Fibroblast of lung (primary cell): ENCODE data around the gene MBOAT1. TPM values are rescaled to one million over a fixed set of nuclear protein-coding genes. Genes with fewer than 3 reads are reported as not detected.

ENCODE experiments used
- DNase-seq, 2 donors: peaks; one replicate each; pipeline versions ENCODE4 v3.0.0 to v3.0.0-alpha.2; 2010; ENCODE audit warnings: low read depth in 2 of 2
- H2AFZ ChIP-seq: 2 replicates; pipeline ENCODE4 v1.5.1; 2012; ENCODE audit warnings: low read length, control low read depth, inconsistent platforms
- H3K27ac ChIP-seq: 2 replicates; pipeline ENCODE4 v1.5.1; 2011; ENCODE audit warnings: low read length, control low read depth; ENCODE audit not compliant: insufficient read depth
- H3K27me3 ChIP-seq: 2 replicates; pipeline ENCODE4 v1.5.1; 2011; ENCODE audit warnings: mild to moderate bottlenecking, low read length; ENCODE audit not compliant: control insufficient read depth, insufficient read depth
- H3K36me3 ChIP-seq: 2 replicates; pipeline ENCODE4 v1.5.1; 2011; ENCODE audit warnings: low read length; ENCODE audit not compliant: control insufficient read depth, insufficient read depth
- H3K4me1 ChIP-seq: 2 replicates; pipeline ENCODE4 v1.5.1; 2011; ENCODE audit warnings: low read length; ENCODE audit not compliant: control insufficient read depth, insufficient read depth; ENCODE audit errors: extremely low read depth
- H3K4me2 ChIP-seq: 2 replicates; pipeline ENCODE4 v1.5.1; 2011; ENCODE audit warnings: low read length, control low read depth; ENCODE audit not compliant: insufficient read depth; ENCODE audit errors: extremely low read depth
- H3K4me3 ChIP-seq, 4 experiments: fragments of 200-600 bp in 1 of 4; sonication (generic) in 1 of 4; replicated peaks in 1 of 4; 2 replicates each; pipeline ENCODE4 v1.5.1; 2011 to 2016; ENCODE audit warnings: low read length in 4 of 4, low read depth in 3 of 4, mild to moderate bottlenecking in 3 of 4, control low read depth in 2 of 4, inconsistent platforms in 1 of 4, mixed read lengths in 1 of 4; ENCODE audit not compliant: insufficient read depth in 1 of 4; ENCODE audit errors: control extremely low read depth in 1 of 4
- H3K79me2 ChIP-seq: 2 replicates; pipeline ENCODE4 v1.5.1; 2012; ENCODE audit warnings: mild to moderate bottlenecking, low read length, inconsistent platforms; ENCODE audit not compliant: control insufficient read depth, insufficient read depth
- H3K9ac ChIP-seq: 2 replicates; pipeline ENCODE4 v1.5.1; 2011; ENCODE audit warnings: mild to moderate bottlenecking, low read length, control low read depth; ENCODE audit not compliant: insufficient read depth
- H3K9me3 ChIP-seq: 2 replicates; pipeline ENCODE4 v1.5.1; 2012; ENCODE audit warnings: low read depth, low read length; ENCODE audit not compliant: control insufficient read depth, insufficient read depth
- H4K20me1 ChIP-seq: 2 replicates; pipeline ENCODE4 v1.5.1; 2011; ENCODE audit warnings: low read length; ENCODE audit not compliant: control insufficient read depth, insufficient read depth; ENCODE audit errors: extremely low read depth
- EZH2 ChIP-seq: IDR thresholded peaks from 2 replicates; pipeline ENCODE4 v1.5.1; 2012; ENCODE audit warnings: low read length, control low read depth, mild to moderate bottlenecking; ENCODE audit errors: missing control alignments
- polyA plus RNA-seq, 2 donors: library from polyadenylated mRNA; depleted of rRNA in 1 of 2; stranded (reverse) in 1 of 2; unstranded in 1 of 2; fragments of >200 nt; gene quantifications; 2 replicates each; pipeline ENCODE4 v1.2.1, GENCODE V29; 2011 to 2012; ENCODE audit warnings: missing spikeins in 1 of 2
- total RNA-seq: library from RNA; depleted of rRNA; stranded (reverse); fragments of >200 nt; gene quantifications from 2 replicates; pipeline ENCODE4 v1.2.1, GENCODE V29; 2014
- TF ChIP-seq, protein P1 (sequence below), 2 donors: IDR thresholded peaks in 1 of 2; conservative IDR thresholded peaks in 1 of 2; 1 replicate in 1 of 2; 2 replicates in 1 of 2; pipeline ENCODE4 v1.5.1; 2011 to 2012; ENCODE audit warnings: low read length in 2 of 2, control low read depth in 1 of 2, inconsistent platforms in 1 of 2, low read depth in 1 of 2, mild to moderate bottlenecking in 1 of 2

The MBOAT1 gene
- total and polyA plus RNA-seq, 2 donors (not counting 1 experiment from before 2014, with no cell fraction given) = 3.1 to 6.6 TPM

DNA sequence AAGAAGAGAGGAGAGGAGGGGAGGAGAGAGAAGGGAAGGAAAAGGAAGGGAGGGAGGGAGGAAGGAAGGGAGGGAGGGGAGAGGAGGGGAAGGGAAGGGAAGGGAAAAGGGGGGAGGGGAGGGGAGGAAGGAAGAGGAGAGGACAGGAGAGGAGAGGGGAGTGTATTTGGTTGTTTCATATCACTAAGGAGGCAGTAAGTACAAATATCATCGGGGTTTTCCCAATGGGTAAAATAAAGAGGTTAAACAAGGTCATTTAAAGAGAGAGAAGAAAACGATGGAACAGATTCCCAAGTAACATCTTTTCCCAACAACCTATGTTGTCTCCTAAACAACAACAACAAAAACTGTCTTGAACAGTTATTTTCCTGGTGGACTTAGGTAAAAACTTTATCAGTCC is 43.6 kb downstream of the MBOAT1 start:
- Histone ChIP-seq H3K36me3 (no peaks in the 10 kb centered on the region), H2AFZ (no peak overlapping the region), H3K27me3 (no peaks in the 10 kb centered on the region), H4K20me1 (no peaks in the 10 kb centered on the region), H3K9ac (no peak overlapping the region), H3K79me2 (no peaks in the 10 kb centered on the region), H3K4me2 (no peak overlapping the region), H3K4me3 (no peak overlapping the region), H3K27ac (no peak overlapping the region), H3K4me1 (no peaks in the 10 kb centered on the region), H3K9me3 (no peaks in the 10 kb centered on the region)
- DNase-seq = no peak
- no peak for TF ChIP-seq EZH2
- TF ChIP-seq, protein P1, sequence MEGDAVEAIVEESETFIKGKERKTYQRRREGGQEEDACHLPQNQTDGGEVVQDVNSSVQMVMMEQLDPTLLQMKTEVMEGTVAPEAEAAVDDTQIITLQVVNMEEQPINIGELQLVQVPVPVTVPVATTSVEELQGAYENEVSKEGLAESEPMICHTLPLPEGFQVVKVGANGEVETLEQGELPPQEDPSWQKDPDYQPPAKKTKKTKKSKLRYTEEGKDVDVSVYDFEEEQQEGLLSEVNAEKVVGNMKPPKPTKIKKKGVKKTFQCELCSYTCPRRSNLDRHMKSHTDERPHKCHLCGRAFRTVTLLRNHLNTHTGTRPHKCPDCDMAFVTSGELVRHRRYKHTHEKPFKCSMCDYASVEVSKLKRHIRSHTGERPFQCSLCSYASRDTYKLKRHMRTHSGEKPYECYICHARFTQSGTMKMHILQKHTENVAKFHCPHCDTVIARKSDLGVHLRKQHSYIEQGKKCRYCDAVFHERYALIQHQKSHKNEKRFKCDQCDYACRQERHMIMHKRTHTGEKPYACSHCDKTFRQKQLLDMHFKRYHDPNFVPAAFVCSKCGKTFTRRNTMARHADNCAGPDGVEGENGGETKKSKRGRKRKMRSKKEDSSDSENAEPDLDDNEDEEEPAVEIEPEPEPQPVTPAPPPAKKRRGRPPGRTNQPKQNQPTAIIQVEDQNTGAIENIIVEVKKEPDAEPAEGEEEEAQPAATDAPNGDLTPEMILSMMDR (conservative IDR thresholded peaks at IDR 0.05 in 1 of 2, IDR thresholded peaks at IDR 0.05 in 1 of 2; ENCODE audit: low read depth in 1 of 2, low read length in 2 of 2) = no peak

DNA sequence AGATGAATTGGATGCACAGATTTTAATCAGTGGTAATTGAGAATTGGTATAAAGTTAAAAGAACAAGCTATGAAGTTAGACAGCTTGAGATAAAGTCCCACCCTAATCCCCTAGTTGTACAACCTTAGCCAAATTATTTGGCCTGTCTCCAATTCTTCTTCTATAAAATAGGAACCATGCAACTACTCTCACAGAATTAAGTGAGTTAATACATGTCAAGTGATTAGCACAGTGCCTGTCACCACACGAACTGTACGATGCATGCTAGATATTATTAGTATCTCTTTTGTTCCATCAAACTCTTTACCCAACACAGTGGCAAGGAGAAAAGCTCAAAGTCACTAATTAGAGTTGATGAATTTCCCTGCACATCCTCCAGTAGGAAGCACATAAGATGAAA is 44.7 kb downstream of the MBOAT1 start:
- Histone ChIP-seq H3K27me3 (no peaks in the 10 kb centered on the region), H3K4me1 (no peaks in the 10 kb centered on the region), H2AFZ (no peak overlapping the region), H3K4me3 (no peak overlapping the region), H3K4me2 (no peak overlapping the region), H3K36me3 (no peaks in the 10 kb centered on the region), H4K20me1 (no peaks in the 10 kb centered on the region), H3K27ac (no peak overlapping the region), H3K9me3 (no peaks in the 10 kb centered on the region), H3K79me2 (no peaks in the 10 kb centered on the region), H3K9ac (no peak overlapping the region)
- no peak for DNase-seq
- TF ChIP-seq EZH2 = no peak
- TF ChIP-seq, protein P1 (conservative IDR thresholded peaks at IDR 0.05 in 1 of 2, IDR thresholded peaks at IDR 0.05 in 1 of 2; ENCODE audit: low read depth in 1 of 2, low read length in 2 of 2) = no peak

DNA sequence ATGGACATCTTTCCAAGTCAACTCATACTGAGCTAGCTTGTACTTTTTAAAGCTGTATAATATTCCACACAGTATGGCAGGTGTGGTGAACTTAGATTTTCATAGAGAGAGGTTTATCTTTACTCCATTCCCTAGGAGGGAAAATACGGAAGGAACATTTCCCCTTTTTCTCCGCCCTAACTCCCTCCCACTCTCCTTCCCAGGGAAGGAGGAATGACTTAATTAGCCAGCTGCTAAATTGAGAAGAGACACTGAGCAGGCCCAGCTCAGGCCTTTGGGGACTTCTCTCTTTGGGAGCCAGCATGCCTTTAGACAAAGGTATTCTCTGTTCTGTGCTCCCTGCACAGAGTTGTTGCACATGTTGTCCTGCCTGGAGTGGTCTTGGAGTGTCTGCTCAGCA is 46.1 kb downstream of the MBOAT1 start:
- no peak overlapping the region for H2AFZ ChIP-seq
- H3K27ac ChIP-seq = no peak overlapping the region
- H3K36me3 ChIP-seq = no peaks in the 10 kb centered on the region
- DNase-seq = no peak
- no peaks in the 10 kb centered on the region for H3K27me3 ChIP-seq
- no peaks in the 10 kb centered on the region for H3K9me3 ChIP-seq
- TF ChIP-seq, protein P1 (conservative IDR thresholded peaks at IDR 0.05 in 1 of 2, IDR thresholded peaks at IDR 0.05 in 1 of 2; ENCODE audit: low read depth in 1 of 2, low read length in 2 of 2) = no peak
- no peak for TF ChIP-seq EZH2
- H3K79me2 ChIP-seq = no peaks in the 10 kb centered on the region
- H4K20me1 ChIP-seq = no peaks in the 10 kb centered on the region
- no peak overlapping the region for H3K4me3 ChIP-seq
- H3K9ac ChIP-seq = no peak overlapping the region
- no peak overlapping the region for H3K4me2 ChIP-seq
- no peaks in the 10 kb centered on the region for H3K4me1 ChIP-seq
